Esophagus muscularis mucosa (tissue), 4 donors: ENCODE data around the gene ELFN2. TPM values are rescaled to one million over a fixed set of nuclear protein-coding genes. Genes with fewer than 3 reads are reported as not detected.

ENCODE experiments used
- DNase-seq: peaks from one replicate; pipeline ENCODE4 v3.0.0-alpha.2; 2017; ENCODE audit errors: extremely low spot score
- H3K27ac ChIP-seq, 4 donors: fragments of 200-600 bp; sonication (generic); replicated peaks in 1 of 4; 1 replicate in 3 of 4; 2 replicates in 1 of 4; pipeline ENCODE4 v1.5.1; 2016 to 2019; ENCODE audit warnings: mild to moderate bottlenecking in 1 of 4
- H3K27me3 ChIP-seq, 4 donors: fragments of 200-600 bp; sonication (generic); one replicate each; pipeline versions ENCODE4 v1.5.1 to v1.6.0; 2016 to 2019
- H3K36me3 ChIP-seq, 4 donors: fragments of 200-600 bp; sonication (generic); one replicate each; pipeline ENCODE4 v1.5.1; 2016 to 2019
- H3K4me1 ChIP-seq, 4 donors: fragments of 200-600 bp; sonication (generic); one replicate each; pipeline ENCODE4 v1.5.1; 2016 to 2019
- H3K4me3 ChIP-seq, 4 donors: fragments of 200-600 bp; sonication (generic); 1 replicate in 2 of 4; 2 replicates in 2 of 4; pipeline ENCODE4 v1.5.1; 2016 to 2019; ENCODE audit warnings: mild to moderate bottlenecking in 4 of 4, moderate library complexity in 1 of 4
- H3K9me3 ChIP-seq, 4 donors: fragments of 200-600 bp; sonication (generic); 1 replicate in 3 of 4; 2 replicates in 1 of 4; pipeline ENCODE4 v1.5.1; 2016 to 2019
- EP300 ChIP-seq: sonication (generic); formaldehyde crosslinking; IDR thresholded peaks from one replicate; pipeline ENCODE4 v1.6.1; 2017; ENCODE audit warnings: antibody characterized with exemption
- POLR2A ChIP-seq: fragments of 450-650 bp; IDR thresholded peaks from one replicate; pipeline ENCODE4 v1.6.1; 2017; ENCODE audit warnings: antibody characterized with exemption, moderate library complexity, mild to moderate bottlenecking, low read depth
- POLR2AphosphoS5 ChIP-seq, 2 donors: sonication (generic); formaldehyde crosslinking; IDR thresholded peaks; one replicate each; pipeline ENCODE4 v1.6.1; 2017; ENCODE audit warnings: antibody characterized with exemption in 2 of 2
- WGBS: methylation state at CpG from one replicate; pipeline ENCODE4 v1.1.5; 2018; 5-methylcytosine and 5-hydroxymethylcytosine counted together
- intact Hi-C: fragments of 100-400 bp; cut with DNase I; formaldehyde crosslinking; loops from one replicate; pipeline ENCODE4 v1.15.1; 2023
- total RNA-seq, 4 donors: library from RNA; depleted of rRNA; stranded (reverse); fragments of >200 nt; gene quantifications; one replicate each; pipeline versions ENCODE4 v1.1.0 to v1.2.1, GENCODE V29; 2016
- TF ChIP-seq, protein P1 (sequence below), 3 experiments: fragments of 200-600 bp in 2 of 3; fragments of 450-650 bp in 1 of 3; sonication (generic) in 2 of 3; IDR thresholded peaks; one replicate each; pipeline ENCODE4 v1.5.1; 2017 to 2019; ENCODE audit warnings: antibody characterized with exemption in 3 of 3, mild to moderate bottlenecking in 2 of 3, moderate library complexity in 1 of 3

ELFN2 gene
- total RNA-seq, 4 donors from 2014 or later: 0.17 TPM; not detected in 2

DNA sequence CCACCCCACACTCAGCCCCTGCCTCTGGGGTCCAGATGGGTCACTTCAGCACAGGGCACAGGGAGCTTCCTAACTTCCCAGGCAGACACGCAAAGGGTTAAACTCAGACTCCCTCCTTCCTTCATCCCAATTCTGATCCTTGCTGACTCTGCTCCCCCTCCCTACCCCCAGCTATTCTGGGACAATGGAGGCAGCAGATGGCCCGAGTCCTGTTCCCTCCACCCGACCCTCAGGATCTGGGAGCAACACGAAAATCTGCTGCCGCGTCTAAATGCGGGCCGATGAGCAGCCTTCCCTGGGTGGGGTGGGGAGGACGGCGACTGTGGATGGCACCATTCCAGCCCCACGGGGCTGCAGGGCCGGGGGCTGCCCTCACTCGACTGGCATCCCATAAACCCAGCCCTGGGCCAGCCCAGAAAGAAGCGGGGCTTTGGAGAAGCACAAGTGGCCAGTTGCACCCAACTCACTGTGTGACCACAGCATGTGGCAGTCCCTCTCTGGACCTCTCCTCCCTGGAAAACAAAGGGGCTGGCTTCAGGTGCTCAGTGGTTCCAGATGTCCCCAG lies 40.2 kb upstream of the ELFN2 start:
- no peak for DNase-seq
- no peaks in the 10 kb centered on the region for H3K9me3 ChIP-seq
- H3K4me1 ChIP-seq: no peaks in the 10 kb centered on the region
- H3K27ac ChIP-seq: no peak overlapping the region
- H3K27me3 ChIP-seq: peaks cover 0 to 90% (median 3%) of the 10 kb centered on the region in 4 donors
- TF ChIP-seq POLR2AphosphoS5 (IDR thresholded peaks at IDR 0.05) (no peak), POLR2A (no peak), EP300 (no peak)
- TF ChIP-seq, protein P1, sequence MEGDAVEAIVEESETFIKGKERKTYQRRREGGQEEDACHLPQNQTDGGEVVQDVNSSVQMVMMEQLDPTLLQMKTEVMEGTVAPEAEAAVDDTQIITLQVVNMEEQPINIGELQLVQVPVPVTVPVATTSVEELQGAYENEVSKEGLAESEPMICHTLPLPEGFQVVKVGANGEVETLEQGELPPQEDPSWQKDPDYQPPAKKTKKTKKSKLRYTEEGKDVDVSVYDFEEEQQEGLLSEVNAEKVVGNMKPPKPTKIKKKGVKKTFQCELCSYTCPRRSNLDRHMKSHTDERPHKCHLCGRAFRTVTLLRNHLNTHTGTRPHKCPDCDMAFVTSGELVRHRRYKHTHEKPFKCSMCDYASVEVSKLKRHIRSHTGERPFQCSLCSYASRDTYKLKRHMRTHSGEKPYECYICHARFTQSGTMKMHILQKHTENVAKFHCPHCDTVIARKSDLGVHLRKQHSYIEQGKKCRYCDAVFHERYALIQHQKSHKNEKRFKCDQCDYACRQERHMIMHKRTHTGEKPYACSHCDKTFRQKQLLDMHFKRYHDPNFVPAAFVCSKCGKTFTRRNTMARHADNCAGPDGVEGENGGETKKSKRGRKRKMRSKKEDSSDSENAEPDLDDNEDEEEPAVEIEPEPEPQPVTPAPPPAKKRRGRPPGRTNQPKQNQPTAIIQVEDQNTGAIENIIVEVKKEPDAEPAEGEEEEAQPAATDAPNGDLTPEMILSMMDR (IDR thresholded peaks at IDR 0.05): no peak
- intact Hi-C loops: no loop called here
- no peak overlapping the region for H3K4me3 ChIP-seq
- peaks cover 0 to 12% (median 3%) of the 10 kb centered on the region in 4 donors for H3K36me3 ChIP-seq
- 90% methylated on average over 2 of the region's 14 CpGs for WGBS

DNA sequence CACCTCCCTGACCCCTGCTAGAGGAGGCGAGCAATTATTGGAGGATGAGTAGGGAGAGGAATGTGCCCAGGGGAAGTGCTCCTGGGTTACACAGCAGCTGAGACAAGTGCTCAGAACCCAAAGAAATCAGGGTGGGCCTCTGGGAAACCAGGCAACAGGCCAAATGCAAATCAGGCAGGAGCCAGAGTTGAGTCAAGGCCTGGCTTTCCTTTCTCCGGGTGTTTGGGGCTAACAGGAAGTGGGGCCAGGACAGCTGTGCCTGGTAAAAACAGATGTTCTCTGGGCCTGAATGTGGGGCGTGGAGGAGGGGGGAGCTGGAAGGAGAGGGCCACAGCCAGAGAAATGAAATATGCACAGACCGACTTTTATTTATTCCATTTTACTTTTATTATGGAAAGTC lies 36.9 kb upstream of the ELFN2 start:
- intact Hi-C loops: no loop called here
- TF ChIP-seq POLR2AphosphoS5 (IDR thresholded peaks at IDR 0.05): no peak
- TF ChIP-seq, protein P1 (IDR thresholded peaks at IDR 0.05): no peak
- no peak for TF ChIP-seq POLR2A
- TF ChIP-seq EP300: no peak
- 22% methylated on average over 4 of the region's 4 CpGs for WGBS

DNA sequence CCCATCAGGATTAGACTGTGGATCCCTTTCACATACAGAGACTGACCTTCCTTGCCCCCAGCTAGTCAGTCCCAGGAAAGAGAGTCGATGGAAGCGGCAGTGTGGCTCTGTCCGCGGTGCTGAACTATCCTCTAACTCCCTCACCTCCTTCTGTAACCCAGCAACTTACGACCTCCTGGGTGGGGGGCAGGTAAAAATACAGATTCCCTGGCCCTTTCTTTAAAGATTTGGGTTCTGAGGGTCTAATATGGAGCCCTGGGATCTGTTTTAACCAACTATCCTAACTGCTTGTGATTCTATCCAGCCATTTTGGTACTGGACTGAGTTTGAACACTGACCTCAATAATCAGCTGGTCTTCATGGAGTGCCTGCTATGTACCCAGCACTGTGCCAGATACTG lies 35.7 kb upstream of the ELFN2 start:
- intact Hi-C loops: no loop called here
- Histone ChIP-seq H3K36me3 (peaks cover 0 to 6% (median 3%) of the 10 kb centered on the region in 4 donors), H3K4me1 (no peaks in the 10 kb centered on the region), H3K9me3 (no peaks in the 10 kb centered on the region), H3K4me3 (no peak overlapping the region), H3K27me3 (peaks cover 0 to 85% (median 3%) of the 10 kb centered on the region in 4 donors), H3K27ac (no peak overlapping the region)
- TF ChIP-seq POLR2A: no peak
- TF ChIP-seq EP300: no peak
- TF ChIP-seq, protein P1 (IDR thresholded peaks at IDR 0.05): no peak
- TF ChIP-seq POLR2AphosphoS5 (IDR thresholded peaks at IDR 0.05): no peak
- no peak for DNase-seq
- WGBS: 21% methylated on average over 4 of the region's 5 CpGs

More for the DNA sequence above, 36.9 kb upstream of the ELFN2 start:
- no peak for DNase-seq
- Histone ChIP-seq H3K36me3 (peaks cover 0 to 6% (median 3%) of the 10 kb centered on the region in 4 donors), H3K27ac (no peak overlapping the region), H3K9me3 (no peaks in the 10 kb centered on the region), H3K27me3 (peaks cover 0 to 90% (median 3%) of the 10 kb centered on the region in 4 donors), H3K4me3 (no peak overlapping the region), H3K4me1 (no peaks in the 10 kb centered on the region)

DNA sequence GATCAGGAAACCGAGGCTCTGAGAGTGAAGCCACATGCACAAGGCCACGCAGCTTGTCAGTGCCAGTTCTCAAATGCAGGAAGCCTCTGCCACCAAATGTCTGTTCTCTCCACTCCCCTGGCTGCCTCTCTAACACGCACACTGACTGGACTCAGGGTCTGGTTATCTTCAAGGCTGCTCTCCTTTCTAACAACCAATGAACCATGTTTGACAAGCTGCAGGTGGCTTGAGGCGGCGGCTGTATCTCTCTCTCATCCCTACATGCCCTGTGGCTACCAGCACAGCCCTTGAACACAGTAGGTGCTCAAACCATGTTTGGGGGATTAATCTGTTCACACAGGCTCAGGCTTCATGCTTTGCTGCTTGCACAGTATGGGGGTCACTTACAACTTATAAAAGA lies 35.2 kb upstream of the ELFN2 start:
- H3K4me3 ChIP-seq: no peak overlapping the region
- peaks cover 0 to 6% (median 3%) of the 10 kb centered on the region in 4 donors for H3K36me3 ChIP-seq
- intact Hi-C loops: no loop called here
- no peaks in the 10 kb centered on the region for H3K4me1 ChIP-seq
- H3K27me3 ChIP-seq: peaks cover 0 to 85% (median 1%) of the 10 kb centered on the region in 4 donors
- H3K27ac ChIP-seq: no peak overlapping the region
- WGBS: 40% methylated on average over 5 of the region's 5 CpGs
- DNase-seq: no peak
- TF ChIP-seq EP300 (no peak), POLR2AphosphoS5 (IDR thresholded peaks at IDR 0.05) (no peak)
- TF ChIP-seq, protein P1 (IDR thresholded peaks at IDR 0.05): no peak
- H3K9me3 ChIP-seq: no peaks in the 10 kb centered on the region

DNA sequence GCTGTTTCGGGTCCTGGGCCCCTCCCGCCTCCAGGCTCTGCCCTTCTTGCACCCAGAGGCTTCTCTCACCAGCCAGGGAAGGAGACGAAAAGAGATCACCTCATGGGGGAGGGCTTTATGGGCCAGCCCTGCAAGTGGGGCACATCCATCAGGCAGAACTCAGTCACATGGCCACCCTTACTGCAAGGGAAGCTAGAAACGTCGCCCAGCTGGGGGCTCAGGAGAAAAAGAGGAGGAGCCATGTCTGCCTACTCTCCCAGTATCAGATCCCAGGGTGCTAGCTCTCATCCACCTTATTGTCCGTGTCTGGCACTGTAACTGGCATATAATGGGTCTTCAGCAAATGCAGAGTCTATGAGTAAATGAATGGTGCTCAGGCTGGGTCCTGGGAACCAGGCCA lies 34.7 kb upstream of the ELFN2 start:
- DNase-seq: no peak
- intact Hi-C loops: no loop called here
- TF ChIP-seq POLR2AphosphoS5 (IDR thresholded peaks at IDR 0.05) (no peak), POLR2A (no peak), EP300 (no peak)
- TF ChIP-seq, protein P1 (IDR thresholded peaks at IDR 0.05): no peak
- Histone ChIP-seq H3K27me3 (peaks cover 0 to 85% (median 0%) of the 10 kb centered on the region in 4 donors), H3K27ac (no peak overlapping the region), H3K36me3 (peaks cover 0 to 6% (median 3%) of the 10 kb centered on the region in 4 donors), H3K4me1 (no peaks in the 10 kb centered on the region), H3K9me3 (no peaks in the 10 kb centered on the region), H3K4me3 (no peak overlapping the region)
- WGBS: 64% methylated on average over 3 of the region's 6 CpGs
